Measurements from ENCODE around the gene NCAM1.

- TF ChIP-seq YY1 (IDR thresholded peaks at IDR 0.05; ENCODE audit: insufficient read depth, insufficient read length) (no peak), ZNF274 (IDR thresholded peaks at IDR 0.05; ENCODE audit: low read depth, low read length) (no peak), SUZ12 (IDR thresholded peaks at IDR 0.05; ENCODE audit: extremely low read depth, insufficient read depth, insufficient read length) (no peak)
Measured at GRCh38 chr11:113073290-113073953, 112.2 kb downstream of the NCAM1 start.
